PC-9 (cell line): ENCODE measurements around the gene PLXDC2.

Source experiments
- EZH2 ChIP-seq: fragments of 200-600 bp; sonication (generic); IDR thresholded peaks from 2 replicates; pipeline ENCODE4 v1.8.0; 2017; ENCODE audit warnings: antibody characterized with exemption, low read depth
- TF ChIP-seq, protein P1 (sequence below): fragments of 200-600 bp; sonication (generic); conservative IDR thresholded peaks from 2 replicates; pipeline ENCODE4 v1.6.1; 2017; ENCODE audit warnings: mixed run types, antibody characterized with exemption, mild to moderate bottlenecking, moderate library complexity

DNA sequence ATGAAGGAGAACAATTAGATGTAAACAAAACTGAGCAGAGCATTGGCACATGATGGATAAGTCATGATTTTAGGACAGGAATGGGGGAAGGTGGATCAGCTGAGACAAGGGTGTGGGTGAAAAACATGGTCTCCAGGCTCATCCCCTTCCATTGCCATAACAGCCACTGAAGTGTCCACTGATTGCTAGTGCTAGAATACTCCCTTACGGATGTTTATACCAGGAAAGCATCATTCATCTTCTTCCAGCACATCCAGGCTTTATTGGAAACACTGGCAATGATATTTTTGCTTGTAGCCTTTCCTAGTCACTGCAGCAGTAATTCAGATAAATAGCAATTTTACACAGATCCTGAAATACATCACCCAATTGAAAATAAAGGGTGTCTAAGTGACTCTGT is 259.5 kb downstream of the PLXDC2 start:
- TF ChIP-seq, protein P1, sequence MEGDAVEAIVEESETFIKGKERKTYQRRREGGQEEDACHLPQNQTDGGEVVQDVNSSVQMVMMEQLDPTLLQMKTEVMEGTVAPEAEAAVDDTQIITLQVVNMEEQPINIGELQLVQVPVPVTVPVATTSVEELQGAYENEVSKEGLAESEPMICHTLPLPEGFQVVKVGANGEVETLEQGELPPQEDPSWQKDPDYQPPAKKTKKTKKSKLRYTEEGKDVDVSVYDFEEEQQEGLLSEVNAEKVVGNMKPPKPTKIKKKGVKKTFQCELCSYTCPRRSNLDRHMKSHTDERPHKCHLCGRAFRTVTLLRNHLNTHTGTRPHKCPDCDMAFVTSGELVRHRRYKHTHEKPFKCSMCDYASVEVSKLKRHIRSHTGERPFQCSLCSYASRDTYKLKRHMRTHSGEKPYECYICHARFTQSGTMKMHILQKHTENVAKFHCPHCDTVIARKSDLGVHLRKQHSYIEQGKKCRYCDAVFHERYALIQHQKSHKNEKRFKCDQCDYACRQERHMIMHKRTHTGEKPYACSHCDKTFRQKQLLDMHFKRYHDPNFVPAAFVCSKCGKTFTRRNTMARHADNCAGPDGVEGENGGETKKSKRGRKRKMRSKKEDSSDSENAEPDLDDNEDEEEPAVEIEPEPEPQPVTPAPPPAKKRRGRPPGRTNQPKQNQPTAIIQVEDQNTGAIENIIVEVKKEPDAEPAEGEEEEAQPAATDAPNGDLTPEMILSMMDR: no peak
- TF ChIP-seq EZH2: no peak
